ENCODE measurements around the gene CRACDL. TPM values are rescaled to one million over a fixed set of nuclear protein-coding genes. Genes with fewer than 3 reads are reported as not detected.

Gene CRACDL
- total and polyA plus RNA-seq, 2 donors (not counting 3 experiments of a cell fraction or from before 2014, with no cell fraction given) = 0.92 to 6.3 TPM

- dilution Hi-C loops (cut with MboI; ENCODE audit: extremely low pct_ligation_motif_present, low sequenced_read_pairs) (no loop called here), intact Hi-C loops (cut with micrococcal nuclease) (no loop called here)
- Histone ChIP-seq H3K9me3 (replicated peaks; ENCODE audit: control insufficient read depth, insufficient read depth, low read length) (no peaks in the 10 kb centered on the region), H4K20me1 (replicated peaks; ENCODE audit: control insufficient read depth, extremely low read depth, insufficient read depth, low read length) (no peaks in the 10 kb centered on the region), H3K4me1 (ENCODE audit: control insufficient read depth, extremely low read depth, insufficient read depth, low read length) (no peaks in the 10 kb centered on the region), H2AFZ (ENCODE audit: low read depth, low read length) (no peak overlapping the region), H3K4me3 (replicated peaks in 1 of 3; ENCODE audit: insufficient read depth in 1 of 3, low read depth in 1 of 3, low read length in 3 of 3) (no peak overlapping the region), H3K9ac (replicated peaks; ENCODE audit: extremely low read depth, insufficient read depth, low read length) (no peak overlapping the region), H3K4me2 (ENCODE audit: insufficient read depth, low read length) (no peak overlapping the region), H3K27ac (ENCODE audit: insufficient read depth, low read depth, low read length) (no peak overlapping the region), H3K79me2 (ENCODE audit: control insufficient read depth, insufficient read depth, low read length) (no peaks in the 10 kb centered on the region), H3K36me3 (ENCODE audit: control insufficient read depth in 2 of 2, extremely low read depth in 1 of 2, insufficient read depth in 2 of 2, low read length in 2 of 2) (no peaks in the 10 kb centered on the region), H3K9me1 (replicated peaks; ENCODE audit: control insufficient read depth, extremely low read depth, insufficient read depth, low read length) (no peaks in the 10 kb centered on the region), H3K27me3 (ENCODE audit: control insufficient read depth in 2 of 2, insufficient read depth in 2 of 2, low read length in 2 of 2) (peaks cover 2 to 24% of the 10 kb centered on the region in 2 experiments)
- no TSS peak for BruUV-seq (replicated peaks)
- no peak for TF ChIP-seq MYC (IDR thresholded peaks at IDR 0.05; ENCODE audit: low read depth, low read length)
- no peak for TF ChIP-seq GATA2 (IDR thresholded peaks at IDR 0.05; ENCODE audit: insufficient read depth, insufficient read length, low read depth, low read length)
- no peak for TF ChIP-seq POLR2AphosphoS5 (IDR thresholded peaks at IDR 0.05; ENCODE audit: insufficient read depth, low read depth, low read length)
- no peak for TF ChIP-seq FOS (IDR thresholded peaks at IDR 0.05; ENCODE audit: borderline replicate concordance, insufficient read depth, low read length)
- no peak for TF ChIP-seq MAX (IDR thresholded peaks at IDR 0.05; ENCODE audit: insufficient read depth, insufficient read length)
- TF ChIP-seq CTCF (IDR thresholded peaks at IDR 0.05; ENCODE audit: extremely low read depth in 1 of 2, insufficient read depth in 1 of 2, low read depth in 1 of 2, low read length in 2 of 2) = no peak
- TF ChIP-seq POLR2A (IDR thresholded peaks at IDR 0.05; ENCODE audit: low read depth, low read length) = no peak
- TF ChIP-seq JUN (IDR thresholded peaks at IDR 0.05; ENCODE audit: borderline replicate concordance, insufficient read depth, insufficient read length, low read depth) = no peak
- TF ChIP-seq EZH2 (IDR thresholded peaks at IDR 0.05; ENCODE audit: borderline replicate concordance, low read depth, low read length, severe bottlenecking) = no peak
- no peak for FAIRE-seq
- CTCF ChIA-PET = no interaction called here
- POLR2A ChIA-PET = no interaction called here
- no peak for DNase-seq (ENCODE audit: low read depth, low spot score)
These were observed 23.9 kb upstream of the CRACDL start for GRCh38 chr2:98959810-98960507.
